ENCODE measurements around the gene KCNC3.

KCNC3 gene

GRCh38 chr19:50329146-50329925 lies at the start of gene KCNC3:
TSS of gene KCNC3 (minus strand) at chr19:50329377. CDS start at chr19:50329082, 295 bp downstream.
- no peak for TF ChIP-seq CTCF (IDR thresholded peaks at IDR 0.05; ENCODE audit: low read depth, low read length, missing control alignments)
- peak within 1 kb of the TSS; percentile 14 for H3K4me3 ChIP-seq (ENCODE audit: low read depth, low read length)
- DNase-seq (ENCODE audit: low read depth) = peak; percentile 73
- in situ Hi-C loops (cut with HindIII; ENCODE audit: low sequenced_read_pairs) = no loop called here

- in situ Hi-C loops (cut with HindIII; ENCODE audit: low sequenced_read_pairs) = no loop called here
- no peak for DNase-seq (ENCODE audit: low read depth)
- H3K4me3 ChIP-seq (ENCODE audit: low read depth, low read length) = no peak overlapping the region
- TF ChIP-seq CTCF (IDR thresholded peaks at IDR 0.05; ENCODE audit: low read depth, low read length, missing control alignments) = no peak
These were observed 49.7 kb upstream of the KCNC3 start for GRCh38 chr19:50378863-50379236.

GRCh38 chr19:50378169-50378862 lies 49.1 kb upstream of the KCNC3 start:
- TF ChIP-seq CTCF (IDR thresholded peaks at IDR 0.05; ENCODE audit: low read depth, low read length, missing control alignments) = no peak
- no peak for DNase-seq (ENCODE audit: low read depth)
- in situ Hi-C loops (cut with HindIII; ENCODE audit: low sequenced_read_pairs) = no loop called here
- no peak overlapping the region for H3K4me3 ChIP-seq (ENCODE audit: low read depth, low read length)

- no peak for TF ChIP-seq CTCF (IDR thresholded peaks at IDR 0.05; ENCODE audit: low read depth, low read length, missing control alignments)
- in situ Hi-C loops (cut with HindIII; ENCODE audit: low sequenced_read_pairs) = no loop called here
- no peak for DNase-seq (ENCODE audit: low read depth)
- no peak overlapping the region for H3K4me3 ChIP-seq (ENCODE audit: low read depth, low read length)
These were observed 48.3 kb upstream of the KCNC3 start for GRCh38 chr19:50377517-50377916.

GRCh38 chr19:50377051-50377461 lies 47.9 kb upstream of the KCNC3 start:
- in situ Hi-C loops (cut with HindIII; ENCODE audit: low sequenced_read_pairs) = no loop called here
- TF ChIP-seq CTCF (IDR thresholded peaks at IDR 0.05; ENCODE audit: low read depth, low read length, missing control alignments) = no peak
- H3K4me3 ChIP-seq (ENCODE audit: low read depth, low read length) = peak overlapping the region; percentile 26
- no peak for DNase-seq (ENCODE audit: low read depth)

- no peak for TF ChIP-seq CTCF (IDR thresholded peaks at IDR 0.05; ENCODE audit: low read depth, low read length, missing control alignments)
- peak; percentile 96 for DNase-seq (ENCODE audit: low read depth)
- in situ Hi-C loops (cut with HindIII; ENCODE audit: low sequenced_read_pairs) = no loop called here
- peak within 1 kb of the TSS; percentile 90 for H3K4me3 ChIP-seq (ENCODE audit: low read depth, low read length)
These were observed 47.2 kb upstream of the KCNC3 start, which contains the start of gene NR1H2 for GRCh38 chr19:50376166-50377050. TSS of gene NR1H2 (plus strand) at chr19:50376457. CDS start at chr19:50377606, 1,149 bp downstream.

Data from astrocyte of the cerebellum (primary cell).